ENCODE measurements around the gene GCK. TPM values are rescaled to one million over a fixed set of nuclear protein-coding genes. Genes with fewer than 3 reads are reported as not detected.

GCK gene
- total RNA-seq, 2 donors from 2014 or later: 0.91 to 2.7 TPM

DNA sequence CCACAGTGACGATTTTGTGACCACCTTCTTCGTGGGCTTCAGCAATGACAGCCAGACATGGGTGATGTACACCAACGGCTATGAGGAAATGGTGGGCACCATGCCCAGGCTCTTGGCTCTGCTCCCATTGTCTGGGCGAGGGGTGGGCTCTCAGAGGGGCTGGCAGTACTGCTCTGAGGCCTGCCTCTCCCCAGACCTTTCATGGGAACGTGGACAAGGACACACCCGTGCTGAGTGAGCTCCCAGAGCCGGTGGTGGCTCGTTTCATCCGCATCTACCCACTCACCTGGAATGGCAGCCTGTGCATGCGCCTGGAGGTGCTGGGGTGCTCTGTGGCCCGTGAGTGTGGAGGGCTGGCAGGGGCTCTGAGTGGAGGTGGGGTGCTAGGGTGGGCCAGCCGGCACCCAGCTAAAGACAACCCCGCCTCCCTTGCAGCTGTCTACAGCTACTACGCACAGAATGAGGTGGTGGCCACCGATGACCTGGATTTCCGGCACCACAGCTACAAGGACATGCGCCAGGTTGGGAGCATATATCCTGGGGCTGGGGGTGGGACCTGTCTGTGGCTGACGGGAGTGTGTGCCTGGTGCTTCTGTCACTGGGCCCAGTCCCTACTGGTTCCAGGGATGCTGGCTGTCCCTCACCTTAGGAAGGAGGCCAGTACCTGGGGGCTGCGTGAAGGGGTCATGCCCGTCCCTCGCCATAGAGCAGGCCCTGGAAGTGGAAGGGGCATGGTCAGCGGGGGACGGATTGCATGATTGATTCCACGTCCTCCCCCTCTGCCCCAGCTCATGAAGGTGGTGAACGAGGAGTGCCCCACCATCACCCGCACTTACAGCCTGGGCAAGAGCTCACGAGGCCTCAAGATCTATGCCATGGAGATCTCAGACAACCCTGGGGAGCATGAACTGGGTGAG lies 78.3 kb downstream of the GCK start:
- TF ChIP-seq POLR2A (IDR thresholded peaks at IDR 0.05): no peak
- TF ChIP-seq POLR2AphosphoS5 (IDR thresholded peaks at IDR 0.05): no peak
- TF ChIP-seq, protein P1, sequence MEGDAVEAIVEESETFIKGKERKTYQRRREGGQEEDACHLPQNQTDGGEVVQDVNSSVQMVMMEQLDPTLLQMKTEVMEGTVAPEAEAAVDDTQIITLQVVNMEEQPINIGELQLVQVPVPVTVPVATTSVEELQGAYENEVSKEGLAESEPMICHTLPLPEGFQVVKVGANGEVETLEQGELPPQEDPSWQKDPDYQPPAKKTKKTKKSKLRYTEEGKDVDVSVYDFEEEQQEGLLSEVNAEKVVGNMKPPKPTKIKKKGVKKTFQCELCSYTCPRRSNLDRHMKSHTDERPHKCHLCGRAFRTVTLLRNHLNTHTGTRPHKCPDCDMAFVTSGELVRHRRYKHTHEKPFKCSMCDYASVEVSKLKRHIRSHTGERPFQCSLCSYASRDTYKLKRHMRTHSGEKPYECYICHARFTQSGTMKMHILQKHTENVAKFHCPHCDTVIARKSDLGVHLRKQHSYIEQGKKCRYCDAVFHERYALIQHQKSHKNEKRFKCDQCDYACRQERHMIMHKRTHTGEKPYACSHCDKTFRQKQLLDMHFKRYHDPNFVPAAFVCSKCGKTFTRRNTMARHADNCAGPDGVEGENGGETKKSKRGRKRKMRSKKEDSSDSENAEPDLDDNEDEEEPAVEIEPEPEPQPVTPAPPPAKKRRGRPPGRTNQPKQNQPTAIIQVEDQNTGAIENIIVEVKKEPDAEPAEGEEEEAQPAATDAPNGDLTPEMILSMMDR (IDR thresholded peaks at IDR 0.05): no peak
- intact Hi-C loops (cut with DNase I): no loop called here
- Histone ChIP-seq H3K36me3 (no peaks in the 10 kb centered on the region), H3K27ac (no peak overlapping the region), H3K4me1 (replicated peaks) (no peaks in the 10 kb centered on the region), H3K4me3 (no peak overlapping the region), H3K9me3 (no peaks in the 10 kb centered on the region), H3K27me3 (replicated peaks; ENCODE audit: insufficient read depth) (no peaks in the 10 kb centered on the region)
- WGBS: 76% methylated on average over 22 of the region's 27 CpGs
- DNase-seq (ENCODE audit: low spot score): no peak

DNA sequence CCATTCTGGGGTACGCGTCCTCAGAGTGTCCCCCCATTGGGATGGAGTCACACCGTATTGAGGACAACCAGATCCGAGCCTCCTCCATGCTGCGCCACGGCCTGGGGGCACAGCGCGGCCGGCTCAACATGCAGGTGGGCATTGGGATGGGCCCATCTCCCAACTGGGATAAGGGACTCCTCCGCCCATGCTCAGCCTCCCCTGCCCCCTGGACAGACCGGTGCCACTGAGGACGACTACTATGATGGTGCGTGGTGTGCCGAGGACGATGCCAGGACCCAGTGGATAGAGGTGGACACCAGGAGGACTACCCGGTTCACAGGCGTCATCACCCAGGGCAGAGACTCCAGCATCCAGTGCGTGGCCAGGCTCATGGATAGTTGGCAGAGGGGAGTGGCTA lies 79.2 kb downstream of the GCK start:
- no peaks in the 10 kb centered on the region for H3K9me3 ChIP-seq
- H3K36me3 ChIP-seq: no peaks in the 10 kb centered on the region
- H3K4me1 ChIP-seq (replicated peaks): no peaks in the 10 kb centered on the region
- intact Hi-C loops (cut with DNase I): loop anchor here (10.0 kb wide), 1 partner anchor 385 kb away; the partner anchor contains the start of gene NUDCD3
- no peak for TF ChIP-seq POLR2AphosphoS5 (IDR thresholded peaks at IDR 0.05)
- TF ChIP-seq, protein P1 (IDR thresholded peaks at IDR 0.05): no peak
- no peak for TF ChIP-seq POLR2A (IDR thresholded peaks at IDR 0.05)
- DNase-seq (ENCODE audit: low spot score): no peak
- H3K4me3 ChIP-seq: no peak overlapping the region
- 92% methylated on average over 18 of the region's 18 CpGs for WGBS
- no peak overlapping the region for H3K27ac ChIP-seq
- H3K27me3 ChIP-seq (replicated peaks; ENCODE audit: insufficient read depth): no peaks in the 10 kb centered on the region

DNA sequence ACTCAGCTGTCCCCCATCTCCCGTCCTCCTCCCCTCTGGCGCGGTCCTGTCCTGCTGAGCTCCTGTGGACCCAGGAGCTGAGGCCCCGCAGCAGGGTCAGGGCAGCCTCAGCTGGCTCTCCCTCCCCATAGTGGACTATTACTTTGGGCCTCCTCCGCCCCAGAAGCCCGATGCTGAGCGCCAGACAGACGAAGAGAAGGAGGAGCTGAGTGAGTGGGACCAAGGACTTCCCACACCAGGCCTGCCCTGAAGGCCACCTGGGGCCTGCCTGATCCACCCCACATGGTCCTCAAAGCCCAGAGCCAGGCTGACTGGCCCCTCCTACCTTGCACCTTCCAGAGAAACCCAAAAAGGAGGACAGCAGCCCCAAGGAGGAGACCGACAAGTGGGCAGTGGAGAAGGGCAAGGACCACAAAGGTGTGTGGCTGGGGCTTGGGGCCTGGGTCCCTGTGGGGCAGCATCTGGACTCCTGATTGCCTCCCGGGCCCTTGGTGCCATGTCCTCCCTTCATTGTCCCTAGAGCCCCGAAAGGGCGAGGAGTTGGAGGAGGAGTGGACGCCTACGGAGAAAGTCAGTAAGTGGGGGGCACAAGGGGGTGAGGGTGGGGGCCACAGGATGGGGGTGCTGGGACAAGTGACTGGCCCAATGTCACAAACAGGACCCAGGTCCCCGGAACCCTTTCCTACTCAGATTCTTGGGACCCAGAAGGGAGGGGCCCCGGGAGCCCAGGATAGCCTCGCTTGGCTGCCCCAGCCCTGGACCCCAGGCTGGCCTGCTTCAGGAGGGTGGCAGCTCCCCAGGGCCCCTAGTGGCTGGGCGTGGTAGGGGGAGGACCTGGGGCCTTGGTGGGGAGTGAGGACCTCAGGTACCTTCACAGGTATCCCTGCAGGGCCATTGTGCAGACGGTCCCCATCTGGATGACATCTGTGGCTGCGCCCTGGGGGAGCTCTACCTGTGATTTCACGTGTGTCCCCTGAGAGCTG lies 80.2 kb downstream of the GCK start:
- Histone ChIP-seq H3K4me1 (replicated peaks) (no peaks in the 10 kb centered on the region), H3K36me3 (no peaks in the 10 kb centered on the region), H3K4me3 (no peak overlapping the region)

DNA sequence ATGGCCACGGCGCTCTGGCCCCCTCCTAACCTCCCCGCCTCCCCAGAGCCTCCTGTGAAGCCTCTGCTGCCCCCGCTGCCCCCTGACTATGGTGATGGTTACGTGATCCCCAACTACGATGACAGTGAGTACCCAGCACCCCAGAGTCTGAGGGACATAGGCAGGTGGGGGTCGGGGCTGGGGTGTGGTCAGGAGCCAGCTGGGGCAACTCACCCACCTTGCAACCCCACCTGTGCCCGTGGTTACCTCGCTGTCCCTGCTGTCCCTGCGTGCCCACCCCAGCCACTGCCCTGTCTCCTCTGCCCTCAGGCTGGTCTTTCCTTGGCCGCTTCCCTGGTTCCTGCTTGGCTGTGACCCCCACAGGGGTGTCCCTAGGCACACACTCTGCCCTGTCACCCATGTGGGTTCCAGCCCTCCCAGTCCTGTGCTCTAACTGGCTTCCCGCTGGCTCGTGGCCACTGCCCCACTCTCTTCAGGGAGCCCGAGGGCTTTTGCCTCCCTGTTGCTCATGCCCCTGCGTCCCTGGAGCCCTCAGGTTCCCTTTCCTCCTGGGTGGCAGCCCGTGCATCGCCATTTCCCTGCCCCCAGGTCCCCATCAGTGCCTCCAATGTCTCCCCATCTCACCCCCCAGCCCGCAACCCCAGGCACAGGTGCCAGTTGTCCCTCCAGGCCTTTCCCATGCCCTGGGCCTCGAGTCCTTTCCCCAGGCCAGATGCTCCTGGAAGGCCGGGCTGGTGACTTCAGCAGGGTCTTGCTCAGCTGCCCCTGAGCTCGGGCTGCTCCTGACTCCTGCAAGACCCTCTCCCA lies 81.1 kb downstream of the GCK start:
- Histone ChIP-seq H3K4me3 (no peak overlapping the region), H3K36me3 (no peaks in the 10 kb centered on the region)
- WGBS: 81% methylated on average over 21 of the region's 21 CpGs

More for the DNA sequence above, 80.2 kb downstream of the GCK start:
- Histone ChIP-seq H3K9me3 (no peaks in the 10 kb centered on the region), H3K27ac (no peak overlapping the region), H3K27me3 (replicated peaks; ENCODE audit: insufficient read depth) (no peaks in the 10 kb centered on the region)
- DNase-seq (ENCODE audit: low spot score): no peak
- TF ChIP-seq POLR2AphosphoS5 (IDR thresholded peaks at IDR 0.05) (no peak), POLR2A (IDR thresholded peaks at IDR 0.05) (no peak)
- TF ChIP-seq, protein P1 (IDR thresholded peaks at IDR 0.05): no peak
- intact Hi-C loops (cut with DNase I): loop anchor here (10.0 kb wide), 1 partner anchor 386 kb away; the partner anchor contains the start of gene NUDCD3
- 83% methylated on average over 20 of the region's 21 CpGs for WGBS

More for the DNA sequence above, 81.1 kb downstream of the GCK start:
- intact Hi-C loops (cut with DNase I): loop anchor here (10.0 kb wide), 1 partner anchor 387 kb away; the partner anchor contains the start of gene NUDCD3
- DNase-seq (ENCODE audit: low spot score): no peak
- no peaks in the 10 kb centered on the region for H3K4me1 ChIP-seq (replicated peaks)
- no peak overlapping the region for H3K27ac ChIP-seq
- H3K9me3 ChIP-seq: no peaks in the 10 kb centered on the region
- TF ChIP-seq POLR2A (IDR thresholded peaks at IDR 0.05) (no peak), POLR2AphosphoS5 (IDR thresholded peaks at IDR 0.05) (no peak)
- TF ChIP-seq, protein P1 (IDR thresholded peaks at IDR 0.05): no peak
- H3K27me3 ChIP-seq (replicated peaks; ENCODE audit: insufficient read depth): no peaks in the 10 kb centered on the region
